Measurements from ENCODE around the gene DUS2. TPM values are rescaled to one million over a fixed set of nuclear protein-coding genes. Genes with fewer than 3 reads are reported as not detected.

DUS2 gene
- total RNA-seq, 4 donors from 2014 or later = 8.4 to 12.5 (median 9.7) TPM

- no peaks in the 10 kb centered on the region for H3K9me3 ChIP-seq
- H3K4me3 ChIP-seq = no peak overlapping the region
- intact Hi-C loops (cut with DNase I) = no loop called here
- H3K27ac ChIP-seq (replicated peaks in 1 of 4) = no peak overlapping the region
- TF ChIP-seq POLR2A (IDR thresholded peaks at IDR 0.05; ENCODE audit: low read depth) (no peak), EP300 (IDR thresholded peaks at IDR 0.05) (no peak), POLR2AphosphoS5 (IDR thresholded peaks at IDR 0.05) (no peak)
- DNase-seq (ENCODE audit: extremely low spot score) = no peak
- peaks cover 0 to 52% (median 20%) of the 10 kb centered on the region in 4 donors for H3K36me3 ChIP-seq
- H3K4me1 ChIP-seq = no peaks in the 10 kb centered on the region
- 91% methylated on average over 2 of the region's 2 CpGs for WGBS
- no peaks in the 10 kb centered on the region for H3K27me3 ChIP-seq
These were observed 10.0 kb downstream of the DUS2 start for GRCh38 chr16:68033101-68033500.

GRCh38 chr16:68035227-68035626 lies 12.1 kb downstream of the DUS2 start:
- Histone ChIP-seq H3K27me3 (no peaks in the 10 kb centered on the region), H3K27ac (replicated peaks in 1 of 4) (no peak overlapping the region), H3K4me1 (peaks cover 0 to 3% (median 0%) of the 10 kb centered on the region in 4 donors), H3K36me3 (peaks cover 0 to 48% (median 19%) of the 10 kb centered on the region in 4 donors), H3K4me3 (no peak overlapping the region), H3K9me3 (no peaks in the 10 kb centered on the region)
- TF ChIP-seq POLR2A (IDR thresholded peaks at IDR 0.05; ENCODE audit: low read depth) = no peak
- no peak for TF ChIP-seq POLR2AphosphoS5 (IDR thresholded peaks at IDR 0.05)
- TF ChIP-seq EP300 (IDR thresholded peaks at IDR 0.05) = no peak
- no peak for TF ChIP-seq CTCF (IDR thresholded peaks at IDR 0.05)
- DNase-seq (ENCODE audit: extremely low spot score) = no peak
- intact Hi-C loops (cut with DNase I) = no loop called here
- WGBS = 91% methylated on average over 2 of the region's 2 CpGs

- no peak overlapping the region for H3K27ac ChIP-seq (replicated peaks in 1 of 4)
- intact Hi-C loops (cut with DNase I) = no loop called here
- H3K4me1 ChIP-seq = peaks cover 0 to 10% (median 3%) of the 10 kb centered on the region in 4 donors
- peaks cover 0 to 39% (median 10%) of the 10 kb centered on the region in 4 donors for H3K36me3 ChIP-seq
- DNase-seq (ENCODE audit: extremely low spot score) = no peak
- no peak overlapping the region for H3K4me3 ChIP-seq
- no peak for TF ChIP-seq POLR2AphosphoS5 (IDR thresholded peaks at IDR 0.05)
- TF ChIP-seq EP300 (IDR thresholded peaks at IDR 0.05) = no peak
- no peaks in the 10 kb centered on the region for H3K9me3 ChIP-seq
- no peaks in the 10 kb centered on the region for H3K27me3 ChIP-seq
- WGBS = 86% methylated on average over 9 of the region's 9 CpGs
These were observed 14.9 kb downstream of the DUS2 start for GRCh38 chr16:68037841-68038597.

GRCh38 chr16:68040506-68041288 lies 17.6 kb downstream of the DUS2 start:
- 61% methylated on average over 7 of the region's 14 CpGs for WGBS
- TF ChIP-seq POLR2AphosphoS5 (IDR thresholded peaks at IDR 0.05) (peak in 1 of 2 donors; percentile 19), POLR2A (IDR thresholded peaks at IDR 0.05; ENCODE audit: low read depth) (no peak), EP300 (IDR thresholded peaks at IDR 0.05) (no peak), CTCF (IDR thresholded peaks at IDR 0.05) (peak; percentile 83 to 88 (median 87))
- no peak overlapping the region for H3K27ac ChIP-seq (replicated peaks in 1 of 4)
- H3K4me3 ChIP-seq = no peak overlapping the region
- intact Hi-C loops (cut with DNase I) = loop anchor here (5.0 kb wide), 3 partner anchors 48 to 223 kb away; partner anchors contain the start of gene NRN1L
- no peaks in the 10 kb centered on the region for H3K9me3 ChIP-seq
- peaks cover 0 to 10% (median 3%) of the 10 kb centered on the region in 4 donors for H3K4me1 ChIP-seq
- peaks cover 0 to 41% (median 10%) of the 10 kb centered on the region in 4 donors for H3K36me3 ChIP-seq
- H3K27me3 ChIP-seq = no peaks in the 10 kb centered on the region
- peak; percentile 96 for DNase-seq (ENCODE audit: extremely low spot score)

GRCh38 chr16:68041783-68042182 lies 18.7 kb downstream of the DUS2 start:
- 81% methylated on average over 2 of the region's 2 CpGs for WGBS
- TF ChIP-seq POLR2AphosphoS5 (IDR thresholded peaks at IDR 0.05) (no peak), EP300 (IDR thresholded peaks at IDR 0.05) (no peak), CTCF (IDR thresholded peaks at IDR 0.05) (no peak), POLR2A (IDR thresholded peaks at IDR 0.05; ENCODE audit: low read depth) (no peak)
- intact Hi-C loops (cut with DNase I) = loop anchor here (5.0 kb wide), 3 partner anchors 49 to 224 kb away; partner anchors contain the start of gene NRN1L

More at GRCh38 chr16:68041783-68042182, 18.7 kb downstream of the DUS2 start:
- no peak for DNase-seq (ENCODE audit: extremely low spot score)
- H3K9me3 ChIP-seq = no peaks in the 10 kb centered on the region
- peaks cover 0 to 37% (median 10%) of the 10 kb centered on the region in 4 donors for H3K36me3 ChIP-seq
- H3K4me3 ChIP-seq = no peak overlapping the region
- H3K4me1 ChIP-seq = peaks cover 0 to 10% (median 3%) of the 10 kb centered on the region in 4 donors
- no peak overlapping the region for H3K27ac ChIP-seq (replicated peaks in 1 of 4)
- H3K27me3 ChIP-seq = no peaks in the 10 kb centered on the region

Measured in esophagus muscularis mucosa (tissue), 4 donors.